Iris pigment epithelial cell (primary cell): ENCODE measurements around the gene DYNC1I1.

Source experiments
- DNase-seq: peaks from one replicate; pipeline ENCODE4 v3.0.0-alpha.2; 2011; ENCODE audit warnings: low read depth

The DYNC1I1 gene

DNA sequence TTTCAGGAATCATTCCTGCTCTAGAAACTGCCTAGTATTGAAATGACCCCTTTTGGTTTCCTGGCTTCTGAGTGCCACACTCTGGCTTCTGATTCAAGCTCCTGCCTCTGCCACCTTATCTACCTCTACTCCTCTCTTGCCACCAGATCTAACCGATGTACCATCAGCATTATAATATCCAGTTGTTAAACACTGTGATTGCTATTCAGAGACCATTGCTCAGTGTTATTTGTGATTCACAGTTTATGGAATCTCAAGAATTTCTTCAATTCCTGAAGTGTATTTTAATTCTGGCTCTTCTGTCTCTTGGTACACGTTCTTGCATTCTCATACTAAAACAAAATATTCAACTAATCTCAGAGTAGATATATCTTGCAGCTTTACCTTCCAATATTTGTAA lies 88.7 kb downstream of the DYNC1I1 start:
- peak; percentile 38 for DNase-seq

DNA sequence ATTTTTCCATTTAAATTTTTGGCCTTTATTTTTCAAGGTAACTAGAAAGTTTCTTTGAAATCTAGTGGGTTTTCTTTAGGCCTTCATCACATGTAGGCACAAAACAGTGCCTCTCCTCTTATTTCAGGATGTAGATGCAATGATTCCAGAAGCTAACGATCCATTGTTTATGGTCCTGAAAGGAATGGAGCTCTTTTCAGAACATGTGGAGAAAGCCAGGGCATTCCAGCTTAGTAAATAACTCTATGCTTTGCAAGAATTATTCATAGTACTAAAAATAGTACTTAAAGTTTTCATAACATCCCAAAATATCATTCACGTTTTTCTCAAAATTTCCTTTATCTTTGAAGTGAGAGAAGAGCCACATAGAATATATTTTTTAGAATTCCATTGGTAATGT lies 91.3 kb downstream of the DYNC1I1 start:
- no peak for DNase-seq

DNA sequence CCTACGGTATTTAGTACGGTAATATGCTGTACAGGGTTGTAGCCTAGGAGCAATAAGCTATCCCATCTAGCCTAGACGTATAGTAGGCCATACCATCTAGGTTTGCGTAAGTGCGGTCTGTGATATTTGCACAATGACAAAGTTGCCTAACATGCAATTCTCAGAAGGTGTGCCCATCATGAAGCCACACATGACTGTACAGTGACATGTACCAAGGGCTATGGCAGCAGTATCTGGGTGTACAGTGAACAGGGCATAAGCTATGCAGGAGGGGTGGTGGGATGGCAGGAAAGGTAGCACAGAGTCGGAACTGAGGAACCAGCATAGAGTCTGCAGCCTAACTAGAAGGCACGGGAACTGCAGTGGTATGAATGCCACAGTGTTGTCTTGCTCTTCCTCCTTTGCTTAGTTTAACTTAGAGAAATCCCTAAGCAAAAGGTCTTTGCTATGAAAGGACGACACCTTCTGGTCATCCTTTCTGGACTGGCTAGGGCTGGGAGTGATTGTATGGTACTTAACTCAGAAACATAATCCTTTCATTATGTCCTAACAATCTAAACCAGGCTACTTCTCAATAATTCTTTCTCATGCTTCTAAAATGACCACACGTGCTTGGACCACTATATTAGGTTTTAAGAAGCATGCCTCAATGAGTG lies 93.5 kb downstream of the DYNC1I1 start:
- peak; percentile 17 for DNase-seq

DNA sequence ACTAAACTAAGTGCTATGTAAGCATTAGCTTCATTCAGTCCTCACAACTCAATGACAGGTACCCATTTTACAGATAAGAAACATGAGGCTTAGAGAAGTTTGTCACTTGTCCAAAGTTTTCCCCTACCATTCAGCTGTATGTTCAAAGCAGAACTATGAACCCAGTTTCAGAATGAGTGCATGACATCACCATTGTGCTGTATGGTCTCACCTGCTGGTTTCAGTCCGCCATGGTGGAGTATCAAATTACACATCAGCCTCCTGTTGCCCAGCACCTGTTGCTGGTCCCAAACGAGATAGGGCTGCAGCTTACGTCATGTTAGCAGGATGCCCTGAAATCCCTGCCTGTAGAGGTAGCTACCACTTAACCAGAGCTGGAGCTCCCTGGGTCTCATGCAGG lies 95.0 kb downstream of the DYNC1I1 start:
- no peak for DNase-seq

DNA sequence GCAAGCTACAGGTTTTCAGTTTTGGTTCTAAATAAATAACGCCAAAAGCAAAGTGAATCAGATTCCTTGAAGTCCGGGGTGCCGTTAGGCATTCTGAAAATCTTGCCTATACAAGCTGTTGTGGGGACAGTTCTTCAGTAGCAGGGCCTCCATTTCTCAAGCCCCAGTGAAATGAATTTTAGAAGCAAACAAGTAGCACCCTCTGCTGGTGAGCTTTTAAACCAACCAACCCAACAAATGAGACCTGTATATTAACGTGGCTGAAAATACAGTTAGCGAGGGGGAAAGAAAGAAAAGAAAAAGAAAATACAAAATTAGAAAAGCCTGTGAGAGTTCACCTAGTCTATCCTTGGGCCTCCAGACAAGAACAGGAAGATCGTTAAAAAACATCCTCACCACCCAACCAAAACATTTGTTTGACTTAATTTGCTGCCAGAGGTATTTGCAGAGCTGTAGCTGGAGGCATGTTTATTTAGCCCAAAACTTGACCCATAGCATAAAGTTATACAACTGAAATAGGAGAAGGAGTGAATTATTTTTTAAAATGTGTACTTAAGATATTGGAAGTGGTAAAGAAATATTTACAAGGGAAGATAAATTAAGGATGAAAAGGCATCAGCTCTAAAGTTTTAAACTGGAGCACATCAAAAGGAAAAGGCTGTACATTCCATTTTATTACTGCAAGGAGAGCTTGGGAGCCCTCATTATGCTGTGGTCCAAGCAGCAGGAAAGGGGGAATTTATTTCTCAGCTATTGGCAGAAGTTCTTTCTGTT lies 98.9 kb downstream of the DYNC1I1 start:
- DNase-seq, result peak; percentile 59

DNA sequence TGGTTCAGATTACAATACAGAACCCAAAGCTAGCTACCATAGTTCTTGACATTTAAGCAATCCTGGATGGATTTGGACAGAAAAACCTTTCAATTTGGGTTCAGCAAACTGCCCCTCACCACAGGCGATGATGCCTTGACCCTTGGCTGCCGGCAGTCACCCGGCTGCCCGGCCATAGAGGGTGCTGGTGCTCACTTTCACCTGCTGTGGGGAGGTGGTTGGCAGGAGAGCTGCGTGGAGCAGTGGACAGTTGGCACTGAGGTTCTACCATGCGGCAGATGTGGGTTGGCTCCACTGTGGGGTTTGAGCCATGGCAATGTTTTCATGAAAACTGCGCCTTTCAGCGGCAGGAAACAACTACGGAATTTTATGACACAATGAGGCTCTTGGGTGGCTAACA lies 99.5 kb downstream of the DYNC1I1 start:
- DNase-seq, result no peak

DNA sequence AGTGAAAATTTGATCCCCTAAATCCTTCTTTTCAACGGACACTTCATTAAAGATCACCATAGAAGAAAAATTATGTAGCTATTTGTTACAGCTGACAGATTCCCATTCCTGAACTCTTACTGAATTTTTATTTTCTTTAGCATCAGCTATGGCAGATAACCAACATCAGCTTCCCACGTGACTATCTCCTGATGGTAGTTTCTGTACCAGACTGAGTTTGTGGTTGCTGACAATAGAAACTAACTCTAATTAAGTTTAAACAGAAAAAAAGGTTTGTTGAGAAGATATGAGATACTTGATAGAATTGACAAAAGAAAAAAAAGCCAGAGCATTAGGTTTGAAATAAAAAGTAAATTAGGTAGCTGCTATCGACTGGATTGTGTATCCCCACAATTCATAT lies 101.8 kb downstream of the DYNC1I1 start:
- DNase-seq, result no peak

DNA sequence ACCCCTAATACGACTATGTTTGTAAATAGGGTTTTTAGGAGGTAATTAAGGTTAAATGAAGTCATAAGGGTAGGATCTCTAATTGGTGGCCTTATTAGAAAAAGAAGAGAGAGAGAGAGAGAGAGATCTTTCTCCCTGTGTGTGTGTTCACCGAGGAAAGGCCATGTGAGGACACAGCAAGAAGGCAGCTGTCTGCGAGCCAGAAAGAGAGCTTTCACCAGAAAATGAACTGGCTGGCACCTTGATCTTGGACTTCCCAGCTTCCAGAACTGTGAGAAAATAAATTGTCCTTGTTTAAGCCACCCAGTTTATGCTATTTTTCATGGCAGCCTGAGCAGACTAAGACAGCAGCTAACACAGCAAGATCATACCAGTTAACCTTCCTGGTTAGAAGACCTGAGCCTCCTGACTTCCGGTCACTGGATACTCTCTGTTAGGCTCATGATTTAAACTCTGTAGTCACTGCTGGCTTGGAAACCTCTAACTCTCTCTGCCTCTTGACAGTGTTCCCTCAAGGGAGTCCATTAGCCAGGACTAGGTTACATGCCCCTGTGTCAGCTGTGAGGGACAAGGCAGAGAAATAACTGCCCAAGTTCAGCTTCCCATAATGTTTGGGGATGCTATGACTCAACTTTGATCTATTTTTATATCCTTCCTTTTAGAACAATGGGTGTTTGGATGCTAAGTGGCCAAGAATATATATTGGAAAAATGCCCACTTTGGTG lies 102.3 kb downstream of the DYNC1I1 start:
- DNase-seq, result no peak

DNA sequence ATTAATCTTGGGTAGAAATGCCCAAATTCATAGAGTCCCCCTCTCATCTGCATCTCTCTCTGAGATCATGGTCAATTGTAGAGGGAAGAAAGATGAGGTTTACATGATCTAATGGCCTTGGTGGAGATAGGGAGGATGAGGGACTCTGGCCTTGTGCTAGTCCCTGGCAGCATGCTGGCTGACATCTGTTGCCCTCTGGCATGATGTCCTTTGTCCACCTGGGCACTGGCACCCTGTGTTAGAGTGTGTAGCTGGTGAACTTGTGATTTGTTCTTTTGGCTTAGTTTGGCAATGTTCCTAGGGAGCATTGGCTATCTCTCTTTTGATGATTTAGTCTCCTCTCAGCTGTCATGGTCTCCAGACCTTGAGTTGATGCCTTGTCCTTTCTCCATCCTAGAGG lies 103.2 kb downstream of the DYNC1I1 start:
- no peak for DNase-seq

DNA sequence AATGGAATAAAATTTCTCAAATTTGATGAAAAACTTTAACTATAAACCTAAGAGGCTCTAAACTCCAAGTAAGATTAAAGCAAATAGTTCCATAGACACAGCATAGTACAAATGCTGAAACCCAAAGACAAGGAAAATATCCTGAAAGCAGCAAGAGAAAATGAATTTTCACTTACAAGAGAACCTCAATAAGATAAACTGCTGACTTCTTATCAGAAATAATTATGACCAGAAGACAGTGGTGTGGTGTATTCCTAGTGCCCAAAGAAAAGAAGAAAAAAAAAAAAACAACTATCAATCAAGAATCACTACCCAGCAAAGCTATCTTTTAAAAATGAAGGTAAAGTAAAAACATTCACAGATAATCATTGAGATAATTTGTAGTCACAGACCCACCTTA lies 106.3 kb downstream of the DYNC1I1 start:
- DNase-seq, result no peak

DNA sequence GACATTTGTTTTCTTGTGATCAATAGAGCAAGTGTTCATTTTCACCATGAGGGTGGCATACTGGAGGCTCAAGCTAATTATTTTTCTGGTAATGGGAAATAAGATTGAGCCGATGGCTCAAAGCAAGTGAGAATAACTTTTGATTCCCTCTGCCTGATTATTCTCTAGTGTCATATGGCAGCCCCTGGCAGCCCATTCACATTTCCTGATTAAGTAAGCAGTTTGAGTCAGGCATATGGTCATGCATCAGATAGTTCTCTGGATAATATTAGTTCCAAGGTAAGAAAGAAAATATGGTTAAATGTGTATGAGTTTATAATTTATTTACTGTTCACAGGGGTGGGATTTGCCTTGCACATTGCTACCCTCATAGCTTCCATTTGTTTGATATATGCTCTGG lies 109.2 kb downstream of the DYNC1I1 start:
- DNase-seq, result no peak

DNA sequence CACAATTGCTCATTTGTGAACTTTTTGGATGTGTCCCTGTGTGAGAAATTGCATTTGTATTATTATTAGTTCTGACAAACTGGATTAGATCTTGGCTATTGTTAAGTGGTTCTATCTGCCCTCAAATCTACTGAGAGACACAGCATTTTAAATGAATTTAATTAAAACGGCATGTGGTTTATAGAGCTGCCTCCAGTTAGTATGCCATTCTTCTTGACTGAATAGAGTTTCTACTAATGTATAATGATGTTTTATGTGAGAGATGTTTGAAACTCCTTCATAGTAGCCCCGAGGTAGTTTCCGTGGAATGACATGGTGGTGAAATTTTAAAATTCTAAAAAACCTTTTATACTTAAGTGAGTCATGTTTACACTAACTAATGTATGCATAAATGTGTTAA lies 110.9 kb downstream of the DYNC1I1 start:
- no peak for DNase-seq

DNA sequence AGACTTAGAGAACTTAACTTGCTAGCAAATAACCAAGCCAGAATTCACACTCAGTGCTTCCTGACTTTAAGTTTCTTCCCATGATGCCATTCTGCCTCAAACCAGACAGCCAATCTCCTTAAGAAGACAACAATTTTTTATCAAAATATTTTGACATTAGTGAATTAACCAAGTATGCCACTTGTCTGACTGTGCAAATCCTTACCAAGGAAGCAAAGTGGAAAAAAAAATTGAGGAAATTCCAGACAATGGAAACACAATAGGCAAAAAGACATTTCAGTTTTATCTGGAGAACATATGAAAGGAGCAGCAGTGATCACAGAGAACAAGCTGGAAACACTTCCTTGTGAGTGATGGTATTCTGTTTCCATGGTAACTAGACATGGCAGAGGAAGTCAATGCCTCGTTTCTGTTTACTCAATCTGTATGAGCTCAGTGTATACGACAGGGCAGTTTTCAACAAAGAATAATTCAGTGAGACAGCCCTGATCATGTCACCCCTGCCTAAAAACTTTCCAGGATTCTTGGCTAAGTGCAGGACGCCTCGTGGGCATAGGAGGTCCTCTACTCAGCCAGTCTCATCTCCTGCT lies 114.2 kb downstream of the DYNC1I1 start:
- peak; percentile 37 for DNase-seq

DNA sequence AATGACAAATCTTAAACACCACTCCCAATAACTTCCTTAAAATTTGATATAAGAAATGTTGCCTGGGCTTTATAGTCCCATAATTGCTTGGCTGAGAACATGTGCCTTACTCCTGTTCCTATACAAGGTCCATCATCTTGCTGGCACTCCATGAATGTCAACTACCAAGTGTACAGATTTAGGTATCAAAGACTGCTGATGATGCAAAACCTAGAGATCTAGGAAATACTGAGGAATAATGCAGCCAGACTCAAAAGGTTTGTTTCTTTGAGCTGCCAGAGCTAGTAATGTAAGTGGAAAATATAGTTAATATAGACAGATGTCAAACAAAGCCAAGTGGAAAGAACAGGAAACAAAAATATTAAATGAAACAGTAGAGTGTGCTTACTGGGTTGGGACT lies 121.1 kb downstream of the DYNC1I1 start:
- DNase-seq, result no peak

DNA sequence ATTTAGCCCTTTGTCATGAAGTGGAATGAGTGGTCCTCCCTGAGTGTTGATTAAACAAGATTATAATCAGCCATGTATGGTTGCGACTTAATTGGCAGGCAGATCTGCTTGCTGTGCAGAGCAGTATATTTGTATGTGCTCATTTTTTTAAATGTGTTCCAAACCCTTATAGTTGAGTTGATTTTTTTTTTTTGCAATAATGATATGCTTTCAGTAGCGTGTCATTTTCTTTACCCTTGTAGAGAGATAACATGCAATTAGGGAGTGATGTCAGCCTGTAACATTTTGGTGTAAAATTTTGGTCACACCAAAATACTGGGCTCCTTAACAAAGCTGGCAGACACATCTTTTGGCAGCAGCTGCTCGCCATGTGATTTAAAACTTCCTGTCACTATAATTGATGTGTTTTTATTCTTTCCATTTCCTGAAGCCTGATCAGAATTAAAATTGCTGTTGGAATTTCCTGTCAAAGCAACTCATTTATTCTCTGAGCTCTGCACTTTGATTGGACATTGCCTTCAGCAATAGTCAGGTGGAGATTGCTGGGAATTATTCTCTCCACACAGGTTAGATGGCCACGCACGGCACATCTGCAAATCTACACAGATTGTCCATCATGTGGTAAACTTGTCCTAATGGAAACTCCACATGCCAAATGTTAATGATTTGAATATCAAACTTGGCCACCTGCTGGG lies 125.3 kb downstream of the DYNC1I1 start:
- no peak for DNase-seq

DNA sequence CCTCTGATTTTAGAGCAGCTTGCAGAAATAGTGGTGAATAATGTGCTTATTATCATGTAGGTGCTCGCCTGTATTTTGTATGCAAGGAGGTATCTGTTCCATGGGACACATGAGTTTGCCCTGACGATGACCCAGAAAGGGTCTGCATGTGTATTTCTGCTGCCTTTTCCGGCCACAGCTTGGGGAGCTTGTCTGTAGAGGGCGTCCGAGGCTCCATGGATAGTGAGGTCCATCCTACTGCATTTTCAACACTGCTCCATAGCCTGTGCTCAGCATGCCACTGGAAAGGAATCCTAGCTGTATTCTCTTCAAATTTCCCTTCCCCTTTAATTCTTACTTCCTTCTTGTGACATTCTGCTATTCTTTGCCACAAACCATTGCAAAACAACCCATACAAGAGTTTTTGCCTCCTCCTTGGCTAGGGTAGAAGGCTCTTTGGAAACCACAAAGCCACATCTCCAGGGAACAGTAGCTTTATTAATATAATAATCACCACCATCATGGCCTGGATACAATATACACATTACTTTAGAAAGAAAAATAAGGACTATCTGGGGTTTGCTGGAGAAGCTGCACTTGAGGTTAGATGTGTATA lies 127.7 kb downstream of the DYNC1I1 start:
- DNase-seq, result no peak

DNA sequence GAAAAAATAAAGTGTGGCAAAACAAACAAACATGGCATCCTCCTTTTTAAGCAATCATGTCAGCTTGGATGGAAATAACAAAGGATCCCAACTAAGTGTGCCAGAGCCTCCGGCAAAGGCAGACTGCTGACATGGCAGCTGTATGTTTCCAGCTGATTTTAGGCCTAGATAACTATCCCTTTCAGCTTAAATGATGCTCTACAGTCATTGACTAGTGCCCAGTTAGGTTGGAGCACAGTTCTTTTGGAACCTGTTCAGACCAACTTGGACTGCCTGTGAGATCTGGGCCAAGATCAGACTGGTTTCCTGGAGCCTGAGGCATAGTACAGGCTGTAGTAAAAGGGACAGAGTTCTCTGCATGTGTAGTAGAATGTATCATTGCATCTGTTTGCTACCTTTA lies 128.7 kb downstream of the DYNC1I1 start:
- no peak for DNase-seq

DNA sequence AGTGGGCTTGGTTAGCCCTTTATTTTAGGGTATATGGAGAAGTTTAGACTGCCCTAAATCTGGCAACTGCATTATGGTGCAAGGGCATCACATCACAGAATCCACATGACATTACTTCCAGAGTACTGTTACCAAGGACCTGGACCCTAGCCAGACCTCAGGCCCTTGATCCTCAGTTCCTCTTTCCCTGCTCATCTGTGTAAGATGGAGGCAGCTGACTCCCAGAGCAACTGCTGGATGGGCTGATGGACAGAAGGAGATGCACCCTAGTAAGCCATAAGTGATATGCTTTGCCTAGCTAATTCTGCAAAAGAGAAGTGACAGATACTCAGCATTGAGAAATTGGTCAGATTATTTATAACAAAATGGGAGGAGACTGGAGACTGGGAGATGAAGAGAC lies 131.7 kb downstream of the DYNC1I1 start:
- DNase-seq, result no peak

DNA sequence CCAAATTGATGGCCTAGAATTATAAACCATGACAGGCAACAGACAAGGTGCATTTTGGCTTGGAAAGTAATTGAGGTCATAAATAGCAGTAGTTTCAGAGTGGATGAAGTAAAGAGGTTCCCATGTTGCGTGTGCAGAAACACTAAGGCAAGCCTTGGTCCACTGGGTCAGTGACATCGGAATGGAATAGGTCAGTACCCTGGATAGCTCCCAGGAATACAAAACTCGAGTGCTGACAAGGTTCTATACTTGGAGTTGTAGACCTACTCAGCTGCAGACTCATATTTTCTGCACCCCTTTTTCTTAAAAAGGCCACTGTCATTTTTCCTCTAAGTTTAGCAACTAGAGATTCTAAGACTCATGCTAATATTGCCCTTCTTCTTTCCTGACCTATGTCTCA lies 132.8 kb downstream of the DYNC1I1 start:
- DNase-seq, result peak; percentile 3

DNA sequence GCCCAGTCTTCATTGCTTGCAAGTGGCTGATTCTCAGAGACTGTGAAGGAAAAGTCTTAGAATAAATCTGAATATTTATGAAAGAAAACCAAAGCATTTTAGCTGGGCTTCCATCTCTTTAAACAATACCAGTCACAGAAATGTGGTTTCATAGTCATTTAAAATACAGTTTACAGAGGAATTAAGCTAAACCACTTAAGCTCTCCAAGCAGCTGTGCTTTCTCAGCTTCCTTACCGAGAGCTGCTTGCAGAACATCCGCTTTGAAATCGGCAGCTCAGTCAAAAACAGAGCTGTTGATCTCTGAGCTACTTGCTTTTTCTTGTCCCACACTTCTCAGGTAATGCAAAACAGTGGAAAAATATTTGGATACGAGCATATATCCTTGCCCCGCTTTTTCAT lies 134.5 kb downstream of the DYNC1I1 start:
- no peak for DNase-seq

DNA sequence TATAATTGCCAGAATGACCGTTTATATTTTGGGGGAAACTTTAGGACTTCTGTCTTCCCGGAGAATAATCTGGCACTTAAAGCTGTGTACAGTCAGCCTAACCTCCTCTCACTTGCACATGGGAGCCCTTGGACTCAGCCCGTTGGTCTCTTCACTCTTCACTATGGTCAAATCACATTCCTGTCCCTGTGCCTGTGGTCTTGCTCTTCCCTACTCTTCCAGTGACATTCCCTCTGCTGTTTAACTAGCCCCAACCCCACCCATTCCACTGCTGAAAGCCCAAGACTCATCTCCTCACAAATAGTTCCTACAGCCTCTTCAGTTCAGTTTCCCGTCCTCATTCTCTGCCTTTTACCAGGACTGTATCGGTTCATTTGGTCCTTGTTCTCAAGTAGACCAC lies 135.0 kb downstream of the DYNC1I1 start:
- DNase-seq, result no peak

DNA sequence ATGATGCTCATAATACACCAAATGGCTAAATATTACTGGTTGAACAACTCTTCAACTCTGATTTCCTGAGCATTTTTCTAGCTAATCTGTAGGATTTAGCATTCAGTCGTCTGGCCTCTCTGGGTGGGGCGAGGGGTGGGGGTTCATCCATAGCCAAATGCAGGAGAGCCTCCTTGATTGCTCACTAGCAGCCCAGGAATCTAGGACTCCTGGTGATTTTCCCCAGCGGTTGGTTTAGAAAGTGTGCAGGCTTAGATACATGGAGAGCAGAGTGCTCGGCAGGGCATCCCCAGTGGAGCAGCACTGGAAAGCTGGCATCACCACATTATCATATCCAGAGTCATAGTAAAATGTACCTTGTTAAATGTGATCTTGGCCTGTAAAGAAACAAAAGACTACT lies 136.1 kb downstream of the DYNC1I1 start:
- no peak for DNase-seq
